HG03095 (cell line): ENCODE data around the gene MED19.
A peak's percentile ranks its signal among the peaks of the same experiment; 100 is the strongest.
"Not testable (repeated sequence)": the region's sequence is repeated elsewhere in the genome, so short reads cannot be mapped to it uniquely, and the experiment has no call there.

Experiments used
- ATAC-seq: cut with Tn5 transposase; IDR thresholded peaks from one replicate; pipeline ENCODE4 v1.9.1; 2021; ENCODE audit warnings: moderate library complexity; ENCODE audit not compliant: unreplicated experiment

Gene MED19, protein sequence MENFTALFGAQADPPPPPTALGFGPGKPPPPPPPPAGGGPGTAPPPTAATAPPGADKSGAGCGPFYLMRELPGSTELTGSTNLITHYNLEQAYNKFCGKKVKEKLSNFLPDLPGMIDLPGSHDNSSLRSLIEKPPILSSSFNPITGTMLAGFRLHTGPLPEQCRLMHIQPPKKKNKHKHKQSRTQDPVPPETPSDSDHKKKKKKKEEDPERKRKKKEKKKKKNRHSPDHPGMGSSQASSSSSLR

GRCh38 chr11:57711414-57712255, at the start of gene MED19:
TSS of gene MED19 (minus strand) at chr11:57712215. CDS start at chr11:57712179, 36 bp downstream.
- ATAC-seq, result peak; percentile 36

- no peak for ATAC-seq
Measured at GRCh38 chr11:57758174-57758573, 46.2 kb upstream of the MED19 start.

DNA sequence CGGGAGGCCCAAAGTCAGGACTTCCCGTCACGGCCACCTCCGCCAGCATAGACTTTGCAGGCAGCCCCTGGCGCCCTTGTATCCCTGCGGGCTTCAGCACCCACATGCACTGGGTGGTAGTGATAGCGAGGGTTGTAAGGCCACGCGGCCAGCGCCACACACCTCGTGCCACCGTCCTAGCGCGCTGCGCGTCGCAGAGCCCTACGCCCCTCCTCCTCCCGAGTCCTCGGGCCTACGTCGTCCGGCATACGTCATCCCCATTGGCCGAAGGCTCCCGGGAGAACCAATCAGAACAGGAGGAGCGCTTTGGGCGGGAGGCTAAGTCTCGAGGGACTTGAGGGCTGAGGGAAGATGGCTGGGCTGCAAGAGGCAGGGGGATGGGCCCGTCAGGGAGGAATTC, 40.9 kb upstream of the MED19 start:
- ATAC-seq, result no peak

GRCh38 chr11:57751676-57752253, 39.8 kb upstream of the MED19 start, which contains the start of gene BTBD18:
TSS of gene BTBD18 (minus strand) at chr11:57751819. CDS start at chr11:57751188, 631 bp downstream.
- no peak for ATAC-seq

DNA sequence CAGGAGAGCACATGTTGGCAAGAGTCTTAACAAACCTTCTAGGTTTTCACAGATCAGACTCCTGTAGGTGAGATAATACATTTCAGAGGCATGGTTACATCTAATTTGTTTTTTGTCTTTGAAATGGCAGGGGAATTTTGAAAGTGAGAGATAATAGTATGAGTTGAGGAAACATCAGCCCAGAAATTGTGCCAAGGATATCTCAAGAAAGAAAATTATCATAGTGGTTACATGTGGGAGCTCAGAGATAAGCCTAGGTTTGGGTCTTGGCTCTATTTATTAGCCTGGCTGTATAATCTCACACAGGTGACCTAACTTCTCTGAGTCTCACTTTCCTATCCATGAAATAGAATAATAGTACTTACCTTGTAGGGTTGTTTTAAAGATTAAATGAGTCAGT, 39.2 kb upstream of the MED19 start:
- ATAC-seq, result no peak

DNA sequence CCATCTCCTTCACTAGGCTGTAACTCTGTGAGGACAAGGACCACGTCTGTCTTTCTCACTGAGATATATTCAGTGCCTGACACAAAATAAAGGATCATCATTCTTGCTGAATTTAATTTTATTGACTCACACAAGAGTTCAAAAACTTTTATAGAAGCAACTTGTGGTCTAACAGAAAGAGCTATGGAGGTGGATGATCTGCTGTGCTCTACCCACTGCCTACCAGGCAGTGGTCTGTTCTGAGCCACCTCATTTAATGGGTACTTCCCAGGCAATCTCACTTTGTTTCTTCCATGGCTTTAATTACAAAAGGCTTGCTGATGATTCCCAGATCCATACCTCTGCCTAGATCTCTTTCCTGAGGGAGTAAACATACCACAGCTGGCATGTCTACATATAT, 34.9 kb upstream of the MED19 start:
- no peak for ATAC-seq

DNA sequence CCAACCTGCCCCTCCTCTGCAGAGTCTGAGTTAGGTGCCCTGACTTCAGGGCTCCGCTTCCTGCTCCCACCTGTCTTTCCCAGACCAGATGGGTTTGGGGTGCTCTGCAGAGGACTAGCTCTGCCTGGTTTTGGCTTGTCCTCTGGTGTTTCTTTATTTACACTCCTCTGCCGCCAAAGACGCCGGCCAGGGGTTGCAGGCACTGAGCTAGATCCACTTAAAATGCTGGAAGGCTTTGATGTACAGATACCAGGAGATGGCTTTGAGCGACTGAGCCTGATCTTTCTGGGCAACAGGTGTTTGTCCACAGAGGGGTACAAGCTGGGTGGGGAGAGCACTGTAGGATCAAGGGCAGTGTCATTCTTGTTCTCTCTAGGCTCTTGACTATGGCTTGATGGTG, 33.2 kb upstream of the MED19 start:
- no peak for ATAC-seq

- no peak for ATAC-seq
Measured at GRCh38 chr11:57744357-57744756, 32.3 kb upstream of the MED19 start.

- ATAC-seq, result no peak
Measured at GRCh38 chr11:57742087-57742452, 30.1 kb upstream of the MED19 start.

- ATAC-seq, result peak; percentile 92
Measured at GRCh38 chr11:57741132-57742086, 29.4 kb upstream of the MED19 start, which contains the start of gene SELENOH. TSS of gene SELENOH (plus strand) at chr11:57741491. CDS start at chr11:57741596, 105 bp downstream.

DNA sequence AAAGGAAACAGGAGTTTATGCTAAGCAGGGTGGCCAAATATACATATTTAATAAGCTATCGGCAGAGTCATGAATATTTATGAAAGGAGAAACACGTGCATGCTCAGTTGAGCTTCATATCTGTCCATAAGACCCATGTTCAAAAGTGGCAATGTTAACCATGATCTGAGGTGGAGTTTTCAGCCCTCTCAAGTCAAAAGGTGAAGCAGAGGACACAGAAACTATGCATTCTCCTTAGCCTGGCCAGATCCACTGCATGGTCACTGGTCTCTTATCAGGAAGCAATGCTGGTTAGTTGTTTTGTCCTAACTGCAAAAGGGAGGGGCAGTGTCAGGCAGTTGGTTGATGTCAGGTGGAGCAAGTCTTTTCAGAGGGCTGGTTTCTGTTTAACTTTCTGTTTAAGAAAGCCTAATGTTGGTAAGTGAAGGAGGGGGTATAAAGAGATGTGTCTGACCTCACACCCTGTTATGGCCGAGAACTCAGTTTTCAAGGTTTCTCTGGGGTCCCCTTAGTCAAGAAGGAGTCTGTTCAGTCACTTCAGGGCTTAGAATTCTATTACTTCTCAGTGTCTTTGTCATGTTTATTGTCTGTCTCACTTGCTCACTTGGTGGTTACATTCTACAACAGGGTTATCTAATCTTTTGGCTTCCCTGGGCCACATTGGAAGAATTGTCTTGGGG, 23.7 kb upstream of the MED19 start:
- ATAC-seq, result no peak

- no peak for ATAC-seq
Measured at GRCh38 chr11:57732661-57733060, 20.6 kb upstream of the MED19 start.

GRCh38 chr11:57729479-57729878, 17.5 kb upstream of the MED19 start:
- no peak for ATAC-seq

DNA sequence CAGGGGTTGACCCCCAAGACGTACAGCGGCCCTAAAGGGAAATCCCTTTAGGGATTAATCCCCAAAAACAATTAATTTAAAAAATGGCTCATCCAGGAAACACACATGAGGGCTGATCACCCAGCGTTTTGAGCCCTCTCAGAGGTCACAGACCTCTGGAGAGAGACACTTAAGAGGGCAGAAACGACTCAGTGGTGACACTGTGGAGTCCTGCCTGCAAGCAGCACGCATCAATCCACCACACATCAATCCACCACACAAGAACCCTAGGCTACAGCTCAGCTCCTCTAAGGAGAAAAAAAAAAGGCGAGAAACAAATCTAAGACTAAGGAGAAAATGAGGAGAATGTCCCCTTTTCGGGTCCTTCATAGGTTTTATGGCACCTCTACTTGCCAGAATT, 16.8 kb upstream of the MED19 start:
- no peak for ATAC-seq

- no peak for ATAC-seq
Measured at GRCh38 chr11:57727185-57727584, 15.2 kb upstream of the MED19 start.

DNA sequence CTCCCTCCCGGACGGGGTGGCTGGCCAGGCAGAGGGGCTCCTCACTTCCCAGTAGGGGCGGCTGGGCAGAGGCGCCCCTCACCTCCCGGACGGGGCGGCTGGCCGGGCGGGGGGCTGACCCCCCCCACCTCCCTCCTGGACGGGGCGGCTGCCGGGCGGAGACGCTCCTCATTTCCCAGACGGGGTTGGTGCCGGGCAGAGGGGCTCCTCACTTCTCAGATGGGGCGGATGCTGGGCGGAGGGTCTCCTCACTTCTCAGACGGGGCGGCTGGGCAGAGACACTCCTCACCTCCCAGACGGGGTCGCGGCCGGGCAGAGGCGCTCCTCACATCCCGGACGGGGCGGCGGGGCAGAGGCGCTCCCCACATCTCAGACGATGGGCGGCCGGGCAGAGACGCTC, 4.7 kb upstream of the MED19 start:
- not testable (repeated sequence) for ATAC-seq

- no peak for ATAC-seq
Measured at GRCh38 chr11:57713835-57714234, 1.8 kb upstream of the MED19 start.

- peak; percentile 89 for ATAC-seq
Measured at GRCh38 chr11:57712256-57713150, 488 bp upstream of the MED19 start, which contains the start of gene TMX2. TSS of gene TMX2 (plus strand) at chr11:57712593. CDS start at chr11:57712619, 26 bp downstream.

DNA sequence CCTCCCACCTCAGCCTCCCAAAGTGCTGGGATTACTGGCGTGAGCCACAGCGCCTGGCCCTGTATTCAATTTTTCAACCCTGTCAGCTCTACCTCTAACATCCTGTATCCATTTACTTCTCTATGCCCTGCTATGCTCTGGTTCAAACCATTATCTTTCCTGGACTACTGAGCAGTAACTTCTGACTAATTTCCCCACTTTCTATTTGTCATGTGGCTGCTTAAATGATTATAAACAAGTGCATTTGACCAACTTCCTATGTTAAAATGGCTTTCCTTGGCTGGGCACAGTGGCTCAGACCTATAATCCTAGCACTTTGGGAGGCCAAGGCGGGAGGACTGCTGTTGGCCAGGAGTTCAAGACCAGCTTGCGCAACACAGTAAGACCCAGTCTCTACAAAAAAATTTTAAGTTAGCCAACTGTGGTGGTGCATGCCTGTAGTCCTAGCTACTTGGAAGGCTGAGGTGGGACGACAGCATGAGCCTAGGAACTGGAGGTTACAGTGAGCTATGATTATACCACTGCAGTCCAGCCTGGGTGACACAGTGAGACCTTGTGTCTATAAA, 2.1 kb downstream of the MED19 start:
- ATAC-seq, result no peak
